ENCODE measurements around the gene SPHK2. TPM values are rescaled to one million over a fixed set of nuclear protein-coding genes. Genes with fewer than 3 reads are reported as not detected.

The SPHK2 gene
- total RNA-seq, 1 donor from 2014 or later = 146 TPM

DNA sequence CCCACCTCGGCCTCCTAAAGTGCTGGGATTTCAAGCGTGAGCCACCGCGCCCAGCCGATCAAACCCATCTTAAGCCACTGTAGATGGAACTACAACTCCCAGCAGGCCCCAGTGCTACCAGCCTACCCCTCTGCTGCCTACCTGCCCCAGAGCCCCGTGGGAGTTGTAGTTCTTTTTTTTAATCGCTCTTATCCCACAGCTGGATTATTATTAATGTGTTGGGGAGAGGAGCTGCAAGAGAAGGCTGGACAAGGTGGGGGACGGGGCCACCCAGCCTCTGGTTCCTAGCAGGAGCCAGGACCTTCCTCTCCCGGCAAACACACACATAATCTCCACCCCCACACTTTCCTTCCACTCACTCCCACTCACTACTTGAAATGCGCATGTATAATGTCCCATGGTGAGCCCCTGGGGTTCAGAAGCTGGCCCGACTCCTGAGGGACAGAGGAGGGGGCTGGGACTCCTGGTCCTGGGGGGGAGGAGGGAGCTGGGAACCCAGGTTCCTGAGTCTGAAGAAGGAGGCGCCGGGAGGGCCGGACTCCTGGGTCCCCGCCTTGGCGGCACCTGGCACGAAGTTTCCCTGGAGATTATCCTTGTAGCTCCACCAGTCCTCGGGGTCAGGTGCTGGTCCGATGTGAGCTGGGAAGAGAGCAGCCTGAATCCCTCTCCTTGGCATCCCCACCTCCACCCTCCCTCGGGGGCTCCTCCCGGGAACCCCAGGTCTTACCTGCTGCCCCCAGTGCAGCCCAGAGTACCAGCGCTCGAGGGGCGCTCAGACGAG is 25.7 kb downstream of the SPHK2 start:
- H3K4me3 Mint-ChIP-seq (ENCODE audit: unreplicated experiment) = peak overlapping the region; percentile 92
- H3K4me1 Mint-ChIP-seq (ENCODE audit: low read depth, unreplicated experiment) = peaks cover 3% of the 10 kb centered on the region
- H3K27ac Mint-ChIP-seq (ENCODE audit: unreplicated experiment) = no peak overlapping the region

DNA sequence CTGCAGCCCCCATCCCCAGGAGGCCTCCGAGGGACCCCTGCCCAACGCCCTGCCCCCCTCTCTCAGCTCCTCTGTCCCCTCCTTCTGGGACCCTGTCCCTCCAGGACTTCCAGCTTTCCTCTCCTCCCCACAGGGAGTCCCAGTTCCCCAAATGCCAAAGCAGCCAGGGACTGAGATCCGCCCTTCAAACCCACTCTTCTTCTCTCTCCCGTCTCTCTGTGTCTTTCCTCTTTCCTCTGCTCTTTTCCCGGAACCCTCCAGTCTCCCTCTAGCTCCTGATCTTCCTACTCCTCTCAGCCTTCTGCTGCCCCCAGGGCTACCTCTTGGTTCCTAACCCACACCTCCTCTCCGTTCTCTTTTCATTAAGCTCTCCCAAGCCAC is 26.3 kb downstream of the SPHK2 start:
- H3K36me3 Mint-ChIP-seq (ENCODE audit: unreplicated experiment) = no peaks in the 10 kb centered on the region
- H3K27me3 Mint-ChIP-seq (ENCODE audit: unreplicated experiment) = peaks cover 11% of the 10 kb centered on the region
- DNase-seq = no peak
- peaks cover 8% of the 10 kb centered on the region for H3K9me3 Mint-ChIP-seq (ENCODE audit: unreplicated experiment)
- H3K4me1 Mint-ChIP-seq (ENCODE audit: low read depth, unreplicated experiment) = peaks cover 3% of the 10 kb centered on the region
- TF ChIP-seq, protein P1, sequence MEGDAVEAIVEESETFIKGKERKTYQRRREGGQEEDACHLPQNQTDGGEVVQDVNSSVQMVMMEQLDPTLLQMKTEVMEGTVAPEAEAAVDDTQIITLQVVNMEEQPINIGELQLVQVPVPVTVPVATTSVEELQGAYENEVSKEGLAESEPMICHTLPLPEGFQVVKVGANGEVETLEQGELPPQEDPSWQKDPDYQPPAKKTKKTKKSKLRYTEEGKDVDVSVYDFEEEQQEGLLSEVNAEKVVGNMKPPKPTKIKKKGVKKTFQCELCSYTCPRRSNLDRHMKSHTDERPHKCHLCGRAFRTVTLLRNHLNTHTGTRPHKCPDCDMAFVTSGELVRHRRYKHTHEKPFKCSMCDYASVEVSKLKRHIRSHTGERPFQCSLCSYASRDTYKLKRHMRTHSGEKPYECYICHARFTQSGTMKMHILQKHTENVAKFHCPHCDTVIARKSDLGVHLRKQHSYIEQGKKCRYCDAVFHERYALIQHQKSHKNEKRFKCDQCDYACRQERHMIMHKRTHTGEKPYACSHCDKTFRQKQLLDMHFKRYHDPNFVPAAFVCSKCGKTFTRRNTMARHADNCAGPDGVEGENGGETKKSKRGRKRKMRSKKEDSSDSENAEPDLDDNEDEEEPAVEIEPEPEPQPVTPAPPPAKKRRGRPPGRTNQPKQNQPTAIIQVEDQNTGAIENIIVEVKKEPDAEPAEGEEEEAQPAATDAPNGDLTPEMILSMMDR (IDR thresholded peaks at IDR 0.05; ENCODE audit: partially characterized antibody, unreplicated experiment) = no peak
- H3K27ac Mint-ChIP-seq (ENCODE audit: unreplicated experiment) = peak overlapping the region; percentile 82
- peak overlapping the region; percentile 92 for H3K4me3 Mint-ChIP-seq (ENCODE audit: unreplicated experiment)

More for the DNA sequence above, 25.7 kb downstream of the SPHK2 start:
- TF ChIP-seq, protein P1 (IDR thresholded peaks at IDR 0.05; ENCODE audit: partially characterized antibody, unreplicated experiment) = no peak
- Mint-ChIP-seq H3K9me3 (ENCODE audit: unreplicated experiment) (peaks cover 8% of the 10 kb centered on the region), H3K27me3 (ENCODE audit: unreplicated experiment) (peaks cover 13% of the 10 kb centered on the region), H3K36me3 (ENCODE audit: unreplicated experiment) (no peaks in the 10 kb centered on the region)
- DNase-seq = peak; percentile 71

DNA sequence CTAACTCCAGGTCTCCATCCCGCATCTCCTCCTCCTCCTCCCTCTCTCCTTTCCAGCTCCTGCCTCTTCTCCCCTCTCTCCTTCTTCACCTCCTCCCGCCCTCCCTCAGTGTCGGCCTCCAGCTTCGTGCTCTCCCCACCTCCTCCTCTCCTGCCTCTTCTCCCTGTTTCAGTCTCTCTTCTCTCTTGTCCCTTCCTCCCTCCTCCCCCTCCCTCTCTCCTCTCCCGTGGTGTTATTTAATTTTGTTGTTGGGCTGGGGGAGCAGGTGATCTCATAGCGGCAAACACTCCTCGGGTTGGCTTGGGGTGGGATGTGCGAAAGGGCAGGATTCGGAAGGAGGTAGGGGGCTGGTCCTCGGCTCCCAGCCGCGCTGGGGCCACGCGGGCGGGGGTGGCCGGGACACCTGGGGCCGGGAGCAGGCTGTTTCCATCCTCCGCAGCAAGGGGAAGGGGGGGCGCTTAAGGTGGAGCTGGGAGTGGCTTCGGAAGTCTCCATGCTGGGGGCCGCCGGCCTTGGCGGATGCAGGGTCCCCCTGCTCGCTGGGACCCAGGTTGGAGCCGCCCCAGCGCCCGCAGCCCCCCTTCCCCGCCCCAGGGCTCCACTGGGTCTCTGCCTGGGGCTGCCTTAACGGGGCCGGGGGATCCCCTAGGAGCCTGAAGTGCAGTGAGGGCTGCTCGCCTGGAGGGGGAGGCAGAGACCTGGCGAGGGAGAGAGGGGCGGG is 26.9 kb downstream of the SPHK2 start, which contains the start of gene CA11:
Gene CA11 (minus strand): TSS at position 187 of the 721 bp plus-strand sequence. CDS start 555 bp downstream, outside the sequence.
- Mint-ChIP-seq H3K9me3 (ENCODE audit: unreplicated experiment) (peaks cover 8% of the 10 kb centered on the region), H3K4me3 (ENCODE audit: unreplicated experiment) (peak within 1 kb of the TSS; percentile 92), H3K27me3 (ENCODE audit: unreplicated experiment) (peaks cover 11% of the 10 kb centered on the region), H3K36me3 (ENCODE audit: unreplicated experiment) (no peaks in the 10 kb centered on the region), H3K27ac (ENCODE audit: unreplicated experiment) (peak within 1 kb of the TSS; percentile 82), H3K4me1 (ENCODE audit: low read depth, unreplicated experiment) (peaks cover 3% of the 10 kb centered on the region)
- peak; percentile 94 for DNase-seq
- TF ChIP-seq, protein P1 (IDR thresholded peaks at IDR 0.05; ENCODE audit: partially characterized antibody, unreplicated experiment) = peak; percentile 81

DNA sequence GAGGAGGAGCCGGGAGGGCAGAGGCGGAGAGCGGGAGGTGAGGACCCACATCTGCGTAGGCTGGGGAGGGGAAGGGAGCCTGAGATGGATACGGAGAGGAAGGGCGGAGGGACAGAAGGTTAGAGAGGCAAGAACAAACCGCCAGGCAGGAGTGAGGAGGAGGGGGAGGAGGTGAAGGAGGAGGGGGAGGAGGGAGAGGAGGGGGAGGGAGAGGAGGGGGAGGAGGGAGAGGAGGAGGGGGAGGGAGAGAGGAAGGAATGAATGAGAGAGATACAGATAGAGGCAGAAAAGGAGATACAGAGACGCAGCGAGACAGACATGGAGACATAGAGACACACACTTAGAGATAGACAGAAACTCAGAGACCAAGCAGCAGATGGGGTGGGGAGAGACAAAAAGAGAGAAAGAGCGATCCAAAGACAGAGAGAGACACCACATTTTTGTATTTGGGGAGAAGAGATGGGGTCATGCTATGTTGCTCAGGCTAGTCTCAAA is 27.5 kb downstream of the SPHK2 start:
- no peak overlapping the region for H3K4me3 Mint-ChIP-seq (ENCODE audit: unreplicated experiment)
- H3K4me1 Mint-ChIP-seq (ENCODE audit: low read depth, unreplicated experiment) = peaks cover 3% of the 10 kb centered on the region

More for the DNA sequence above, 27.5 kb downstream of the SPHK2 start:
- peak overlapping the region; percentile 37 for H3K27ac Mint-ChIP-seq (ENCODE audit: unreplicated experiment)
- H3K27me3 Mint-ChIP-seq (ENCODE audit: unreplicated experiment) = peaks cover 8% of the 10 kb centered on the region
- H3K36me3 Mint-ChIP-seq (ENCODE audit: unreplicated experiment) = no peaks in the 10 kb centered on the region
- no peak for DNase-seq
- TF ChIP-seq, protein P1 (IDR thresholded peaks at IDR 0.05; ENCODE audit: partially characterized antibody, unreplicated experiment) = no peak
- peaks cover 8% of the 10 kb centered on the region for H3K9me3 Mint-ChIP-seq (ENCODE audit: unreplicated experiment)
